Mononuclear cell (primary cell): ENCODE results near the gene NBPF9. TPM values are rescaled to one million over a fixed set of nuclear protein-coding genes. Genes with fewer than 3 reads are reported as not detected.
"Not testable (repeated sequence)": the region's sequence is repeated elsewhere in the genome, so short reads cannot be mapped to it uniquely, and the experiment has no call there.

Source experiments
- H3K27me3 ChIP-seq: 2 replicates; pipeline ENCODE4 v1.6.0; 2011; ENCODE audit warnings: low read length, control low read depth; ENCODE audit not compliant: insufficient read depth
- H3K4me1 ChIP-seq: 2 replicates; pipeline ENCODE4 v1.5.1; 2011; ENCODE audit warnings: mild to moderate bottlenecking, low read length, control low read depth; ENCODE audit not compliant: insufficient read depth
- H3K4me3 ChIP-seq: 2 replicates; pipeline ENCODE4 v1.5.1; 2011; ENCODE audit warnings: mild to moderate bottlenecking, low read length, moderate library complexity
- H3K9me3 ChIP-seq: 2 replicates; pipeline ENCODE4 v1.5.1; 2011; ENCODE audit warnings: low read depth, mild to moderate bottlenecking, control low read depth, low read length
- total RNA-seq: library from RNA; depleted of rRNA; stranded (reverse); fragments of >200 nt; gene quantifications from one replicate; pipeline ENCODE4 v1.2.3, GENCODE V29; 2012

The NBPF9 gene, protein sequence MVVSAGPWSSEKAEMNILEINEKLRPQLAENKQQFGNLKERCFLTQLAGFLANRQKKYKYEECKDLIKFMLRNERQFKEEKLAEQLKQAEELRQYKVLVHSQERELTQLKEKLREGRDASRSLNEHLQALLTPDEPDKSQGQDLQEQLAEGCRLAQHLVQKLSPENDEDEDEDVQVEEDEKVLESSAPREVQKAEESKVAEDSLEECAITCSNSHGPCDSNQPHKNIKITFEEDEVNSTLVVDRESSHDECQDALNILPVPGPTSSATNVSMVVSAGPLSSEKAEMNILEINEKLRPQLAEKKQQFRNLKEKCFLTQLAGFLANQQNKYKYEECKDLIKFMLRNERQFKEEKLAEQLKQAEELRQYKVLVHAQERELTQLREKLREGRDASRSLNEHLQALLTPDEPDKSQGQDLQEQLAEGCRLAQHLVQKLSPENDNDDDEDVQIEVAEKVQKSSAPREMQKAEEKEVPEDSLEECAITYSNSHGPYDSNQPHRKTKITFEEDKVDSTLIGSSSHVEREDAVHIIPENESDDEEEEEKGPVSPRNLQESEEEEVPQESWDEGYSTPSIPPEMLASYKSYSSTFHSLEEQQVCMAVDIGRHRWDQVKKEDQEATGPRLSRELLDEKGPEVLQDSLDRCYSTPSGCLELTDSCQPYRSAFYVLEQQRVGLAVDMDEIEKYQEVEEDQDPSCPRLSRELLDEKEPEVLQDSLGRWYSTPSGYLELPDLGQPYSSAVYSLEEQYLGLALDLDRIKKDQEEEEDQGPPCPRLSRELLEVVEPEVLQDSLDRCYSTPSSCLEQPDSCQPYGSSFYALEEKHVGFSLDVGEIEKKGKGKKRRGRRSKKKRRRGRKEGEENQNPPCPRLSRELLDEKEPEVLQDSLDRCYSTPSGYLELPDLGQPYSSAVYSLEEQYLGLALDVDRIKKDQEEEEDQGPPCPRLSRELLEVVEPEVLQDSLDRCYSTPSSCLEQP (N-terminal part only)
- 24.5 TPM for total RNA-seq

DNA sequence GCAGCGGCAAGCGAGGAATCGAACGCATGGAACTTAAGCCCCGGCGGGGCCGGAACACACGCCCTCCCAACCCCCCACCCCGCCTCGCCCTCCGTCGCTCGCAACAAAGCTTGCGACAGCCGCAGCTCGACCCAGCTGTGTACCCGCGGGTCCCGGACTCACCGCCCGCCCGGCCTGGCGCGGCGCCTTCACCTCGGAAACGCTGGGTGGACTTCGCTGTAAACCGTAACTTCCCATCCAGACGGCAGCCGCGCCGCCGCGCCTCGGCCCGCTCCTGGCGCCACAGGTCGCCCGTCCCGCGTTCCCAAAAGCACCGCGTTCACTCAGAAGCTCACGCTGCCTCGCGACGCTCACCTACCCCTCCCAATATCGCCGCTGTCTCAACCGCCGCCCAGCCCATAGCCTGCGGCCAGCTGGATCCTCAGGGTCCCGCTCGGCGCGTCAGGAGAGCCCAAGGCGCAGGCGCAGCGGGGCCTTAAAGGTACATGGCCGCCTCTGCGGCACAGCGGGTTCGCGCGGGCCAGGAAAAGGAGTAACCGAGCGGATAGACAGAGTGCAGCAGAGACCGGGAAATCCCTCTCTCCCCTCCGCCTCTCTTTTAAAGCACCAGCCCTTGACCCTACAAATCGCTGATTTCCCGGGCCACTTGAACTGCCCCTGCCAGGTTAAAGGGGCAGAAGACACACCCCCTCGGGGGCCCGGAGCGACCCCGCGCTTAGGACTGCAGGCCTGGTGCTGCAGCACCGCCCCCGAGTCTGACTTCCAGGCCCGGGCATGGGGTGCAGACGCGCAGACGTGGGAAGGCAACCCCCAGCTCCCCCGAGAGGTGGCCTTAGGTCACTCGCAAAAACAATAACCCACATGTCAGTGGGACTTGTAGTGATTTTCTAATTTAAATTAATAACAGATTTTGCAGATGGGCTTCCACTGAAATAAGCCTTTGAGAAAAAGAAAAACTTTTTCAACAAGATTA is at the start of gene NBPF9:
NBPF9 (minus strand) TSS at position 443 of the 973 bp plus-strand sequence. CDS start 21,412 bp downstream, outside the sequence.
- H3K9me3 ChIP-seq, H3K27me3 ChIP-seq, H3K4me1 ChIP-seq: not testable (repeated sequence)
- peak within 1 kb of the TSS; percentile 36 for H3K4me3 ChIP-seq

DNA sequence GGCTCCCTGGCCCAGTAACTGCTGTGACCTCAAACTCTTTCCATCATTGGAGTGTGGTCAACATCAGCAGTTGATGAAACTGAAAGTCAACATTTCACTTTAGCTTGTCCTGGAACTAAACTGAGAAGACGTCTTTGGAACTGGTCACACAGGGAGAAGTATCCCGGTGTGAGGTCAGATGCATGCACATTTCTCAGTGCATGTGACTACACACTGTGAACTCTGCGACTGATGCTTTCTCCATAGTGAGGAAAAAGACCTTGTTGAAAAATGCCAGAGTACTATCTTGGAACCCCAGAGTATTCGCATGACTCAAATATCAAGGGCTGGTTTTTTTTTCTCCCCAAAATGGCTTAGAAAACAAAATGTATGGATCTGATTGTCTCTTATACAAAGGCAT is 46.6 kb upstream of the NBPF9 start:
- not testable (repeated sequence) for H3K27me3 ChIP-seq, H3K9me3 ChIP-seq, H3K4me1 ChIP-seq, H3K4me3 ChIP-seq

DNA sequence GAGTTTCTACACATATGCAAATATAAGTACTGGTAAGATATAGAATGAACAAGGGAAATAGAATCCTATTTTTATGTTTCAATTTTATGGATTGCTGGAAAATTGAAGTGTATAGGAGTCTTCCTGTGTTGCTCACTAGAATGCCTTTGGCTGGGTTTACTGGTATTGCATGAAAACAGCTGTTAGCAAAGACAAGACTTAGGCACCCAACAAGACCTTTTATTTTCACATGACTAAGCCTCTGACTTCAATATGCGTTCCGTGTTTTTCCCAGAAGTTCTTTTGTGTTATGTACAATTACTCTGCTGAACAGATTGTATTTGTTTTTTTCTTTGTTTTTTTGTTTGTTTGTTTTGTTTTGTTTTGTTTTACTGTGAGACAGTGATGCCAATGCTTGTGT is 34.2 kb upstream of the NBPF9 start:
- H3K4me1 ChIP-seq, H3K9me3 ChIP-seq, H3K27me3 ChIP-seq, H3K4me3 ChIP-seq: not testable (repeated sequence)

DNA sequence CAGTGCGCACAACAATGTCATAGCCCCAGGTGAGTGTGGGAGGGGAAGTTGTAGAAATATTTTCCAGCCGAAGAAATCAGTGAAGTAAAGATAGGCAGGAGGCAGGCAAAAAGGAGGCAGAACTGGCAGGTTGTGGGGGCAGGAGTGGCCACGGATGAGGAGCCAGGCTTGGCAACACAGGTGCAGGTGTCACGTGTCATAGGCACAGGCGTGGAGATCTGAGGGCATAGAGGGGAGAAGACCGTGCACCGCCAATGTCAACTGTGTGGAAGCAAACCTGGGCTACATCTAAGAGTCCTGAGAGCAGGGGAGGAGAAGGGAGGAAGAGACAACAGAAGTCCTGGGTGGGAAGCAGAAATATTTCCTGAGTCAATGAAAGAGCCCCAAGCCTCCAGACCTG is 27.6 kb upstream of the NBPF9 start:
- H3K9me3 ChIP-seq, H3K27me3 ChIP-seq, H3K4me3 ChIP-seq, H3K4me1 ChIP-seq: not testable (repeated sequence)

DNA sequence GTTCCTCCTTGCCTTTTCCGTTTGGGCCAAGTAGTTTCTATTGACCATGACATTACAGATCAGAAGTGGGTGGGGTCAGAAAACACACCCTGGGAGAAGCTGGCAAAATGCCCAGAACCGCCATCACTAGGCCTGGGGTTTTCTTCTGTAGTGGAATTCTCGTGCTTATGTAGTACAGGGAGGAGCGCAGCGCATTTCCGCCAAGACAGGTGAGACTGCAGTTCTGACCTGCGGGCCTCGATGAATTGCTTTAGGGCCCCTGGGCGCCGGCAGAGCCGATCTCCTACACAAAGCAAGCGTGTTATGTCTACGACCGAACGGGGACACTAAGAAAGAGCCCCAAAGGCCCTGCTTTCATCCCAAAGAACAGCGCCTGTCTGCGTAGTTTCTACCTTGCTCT is 25.9 kb upstream of the NBPF9 start:
- not testable (repeated sequence) for H3K27me3 ChIP-seq, H3K4me3 ChIP-seq, H3K4me1 ChIP-seq, H3K9me3 ChIP-seq

DNA sequence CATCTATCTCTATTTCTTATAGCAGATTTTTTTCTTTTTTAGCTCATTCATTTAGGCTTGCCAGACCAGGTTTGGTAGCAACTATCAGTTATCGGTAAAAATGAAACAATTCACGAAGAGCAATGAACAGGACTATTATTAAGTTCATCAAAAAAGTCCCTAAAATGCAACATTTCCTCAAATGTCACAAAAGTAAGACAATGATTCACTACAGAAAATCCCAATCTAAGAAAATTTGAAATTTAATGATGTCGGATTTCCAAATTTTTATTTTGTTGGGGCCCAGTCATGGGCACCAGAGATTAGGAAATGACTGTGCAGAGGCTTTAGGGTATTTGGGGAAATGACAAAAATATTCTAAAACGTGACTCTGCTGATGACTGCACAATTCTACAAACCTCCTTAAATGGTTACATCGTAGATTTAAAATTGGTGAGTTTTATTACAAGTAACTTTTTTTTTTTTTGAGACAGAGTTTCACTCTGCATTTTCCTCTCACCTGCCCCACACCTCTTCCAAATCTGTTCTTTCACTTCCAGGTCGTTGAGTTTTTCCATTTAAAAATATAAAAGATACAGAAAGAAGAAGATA is 23.3 kb upstream of the NBPF9 start:
- not testable (repeated sequence) for H3K4me1 ChIP-seq, H3K9me3 ChIP-seq, H3K4me3 ChIP-seq, H3K27me3 ChIP-seq

DNA sequence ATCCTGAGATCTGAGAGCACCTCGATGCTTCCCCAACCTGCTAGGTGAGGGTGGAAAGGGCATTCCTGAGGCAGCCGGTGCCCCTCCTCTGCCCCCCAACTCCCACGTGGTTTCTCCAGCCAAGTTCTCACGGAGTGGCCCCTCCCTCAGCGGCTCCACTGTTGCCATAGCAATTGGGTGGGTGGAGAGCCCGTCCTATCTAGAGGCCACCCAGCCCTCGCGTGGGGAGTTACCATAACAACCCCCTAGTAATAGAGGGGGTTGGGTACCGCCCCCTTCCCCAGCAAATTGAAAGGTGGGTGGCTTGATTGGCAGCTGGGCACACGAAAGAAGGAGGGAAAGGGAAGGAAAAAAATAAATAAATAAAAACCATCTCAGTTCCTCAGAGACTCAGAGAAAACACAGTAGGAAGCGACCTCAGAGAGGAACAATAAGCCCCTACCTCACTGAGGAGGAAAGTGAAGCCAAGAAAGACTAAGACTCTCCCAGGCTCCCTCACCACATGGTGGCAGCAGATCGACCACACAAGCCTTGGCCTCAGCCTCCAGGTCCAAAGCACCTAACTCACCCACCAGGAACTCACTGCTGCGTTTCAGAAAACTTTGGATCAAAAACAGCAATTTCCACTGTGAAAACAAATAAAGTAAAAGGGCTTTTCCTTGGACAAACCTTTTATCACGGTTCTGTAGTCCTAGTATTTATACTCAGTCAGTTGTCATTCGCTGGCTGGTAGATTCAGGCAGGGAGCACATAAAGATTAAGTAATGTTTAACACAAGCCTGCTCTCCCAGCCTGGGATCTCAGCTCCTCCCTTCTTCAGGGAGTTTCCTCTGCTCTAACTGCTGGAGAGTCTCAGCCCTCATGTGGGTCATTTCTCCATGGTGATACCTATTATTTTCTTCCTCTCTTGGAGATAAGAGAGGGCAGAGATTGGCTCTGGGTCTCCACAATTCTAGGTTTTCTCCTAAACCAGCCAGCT is 20.9 kb upstream of the NBPF9 start:
- H3K27me3 ChIP-seq, H3K9me3 ChIP-seq, H3K4me1 ChIP-seq, H3K4me3 ChIP-seq: not testable (repeated sequence)

DNA sequence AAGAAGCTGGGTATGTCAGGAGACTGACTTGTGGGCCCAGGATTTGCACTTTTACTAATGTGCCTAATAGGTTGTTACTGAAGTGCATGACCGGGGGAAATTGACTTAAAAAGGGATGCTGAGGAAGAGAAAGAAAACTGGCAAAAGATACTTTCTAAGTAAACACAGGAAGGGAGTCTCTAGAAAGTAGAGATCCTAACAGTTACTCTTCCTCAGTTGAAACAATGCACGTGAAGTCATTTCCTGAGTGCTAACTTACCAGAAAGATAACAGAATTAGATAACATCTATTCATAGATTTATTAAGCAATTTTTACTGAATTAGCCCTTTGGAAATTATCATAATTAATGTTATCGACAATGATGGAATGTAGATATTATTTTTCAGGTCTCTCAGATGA is 9.5 kb upstream of the NBPF9 start:
- not testable (repeated sequence) for H3K4me3 ChIP-seq, H3K27me3 ChIP-seq, H3K4me1 ChIP-seq, H3K9me3 ChIP-seq

DNA sequence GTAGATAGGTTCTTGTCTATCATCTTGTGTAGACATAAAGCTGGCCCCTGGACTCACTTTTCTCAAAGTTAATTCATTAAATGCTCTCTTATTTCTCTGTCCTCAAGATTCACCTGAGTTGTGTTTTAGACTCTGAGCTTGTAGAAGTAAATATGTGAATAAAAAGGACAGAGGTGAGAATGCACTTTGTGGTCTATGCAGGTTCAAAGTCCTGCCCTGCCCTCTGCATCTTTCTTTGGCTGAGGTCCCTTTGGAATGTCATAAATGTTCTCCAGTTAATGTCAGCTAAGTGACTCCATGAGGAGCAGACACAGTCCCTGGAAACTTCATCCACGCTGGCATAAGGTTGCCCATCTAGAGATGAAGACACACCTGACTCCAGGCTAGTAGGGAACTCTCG is 7.0 kb upstream of the NBPF9 start:
- not testable (repeated sequence) for H3K4me1 ChIP-seq, H3K4me3 ChIP-seq

DNA sequence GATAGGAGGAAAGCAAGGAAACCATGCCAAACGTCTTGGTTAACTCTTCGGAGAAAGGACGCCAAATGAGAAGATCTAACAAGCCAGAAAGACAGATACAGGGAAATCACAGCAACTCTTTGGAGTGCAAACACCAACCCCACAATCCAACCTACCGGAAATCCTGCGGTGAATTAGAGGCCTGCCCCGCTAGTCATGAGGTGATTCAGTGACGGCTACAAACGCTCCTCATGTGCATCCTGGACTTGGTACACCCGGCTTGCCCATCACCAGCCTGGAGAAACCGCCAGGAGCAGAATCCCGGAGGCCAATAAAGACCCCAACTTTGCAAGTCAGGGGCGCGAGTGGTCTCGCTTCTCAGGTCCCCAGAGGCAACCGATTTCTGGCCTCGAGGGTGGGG is 777 bp downstream of the NBPF9 start:
- H3K9me3 ChIP-seq, H3K27me3 ChIP-seq, H3K4me3 ChIP-seq, H3K4me1 ChIP-seq: not testable (repeated sequence)

More for the DNA sequence above, 7.0 kb upstream of the NBPF9 start:
- not testable (repeated sequence) for H3K27me3 ChIP-seq, H3K9me3 ChIP-seq

DNA sequence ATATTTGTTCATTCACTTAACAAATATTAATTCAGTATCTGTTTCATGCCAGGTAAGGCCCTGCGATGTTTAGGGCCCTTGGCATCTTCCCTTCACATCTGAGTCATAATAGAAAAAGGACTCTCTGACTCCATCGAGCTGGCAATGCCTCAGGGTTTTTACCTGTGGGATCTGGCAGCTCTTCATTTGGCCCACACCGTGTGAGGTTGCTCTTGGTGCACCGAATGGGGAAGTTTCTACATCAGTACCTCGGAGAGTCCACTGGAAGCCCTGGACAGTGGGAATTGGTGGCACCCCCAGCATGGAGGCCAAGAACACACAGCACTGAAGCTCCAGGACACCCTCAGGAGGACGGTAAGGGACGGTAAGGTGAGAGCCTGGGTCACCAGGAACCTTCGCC is 5.1 kb downstream of the NBPF9 start:
- not testable (repeated sequence) for H3K9me3 ChIP-seq, H3K4me3 ChIP-seq, H3K4me1 ChIP-seq, H3K27me3 ChIP-seq

DNA sequence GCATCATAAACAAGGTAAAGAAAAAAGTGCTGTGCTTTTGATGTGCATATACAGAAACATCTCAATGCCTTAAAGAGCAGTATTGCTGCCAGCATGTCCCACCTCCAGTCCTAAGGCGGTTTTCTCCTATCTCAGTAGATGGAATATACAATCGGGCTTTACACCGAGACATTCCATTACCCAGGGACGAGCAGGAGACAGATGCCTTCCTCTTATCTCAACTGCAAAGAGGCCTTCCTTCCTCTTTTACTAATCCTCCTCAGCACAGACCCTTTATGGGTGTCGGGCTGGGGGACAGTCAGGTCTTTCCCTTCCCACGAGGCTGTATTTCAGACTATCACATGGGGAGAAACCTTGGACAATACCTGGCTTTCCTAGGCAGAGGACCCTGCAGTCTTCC is 10.2 kb downstream of the NBPF9 start:
- not testable (repeated sequence) for H3K4me1 ChIP-seq, H3K4me3 ChIP-seq, H3K27me3 ChIP-seq, H3K9me3 ChIP-seq

DNA sequence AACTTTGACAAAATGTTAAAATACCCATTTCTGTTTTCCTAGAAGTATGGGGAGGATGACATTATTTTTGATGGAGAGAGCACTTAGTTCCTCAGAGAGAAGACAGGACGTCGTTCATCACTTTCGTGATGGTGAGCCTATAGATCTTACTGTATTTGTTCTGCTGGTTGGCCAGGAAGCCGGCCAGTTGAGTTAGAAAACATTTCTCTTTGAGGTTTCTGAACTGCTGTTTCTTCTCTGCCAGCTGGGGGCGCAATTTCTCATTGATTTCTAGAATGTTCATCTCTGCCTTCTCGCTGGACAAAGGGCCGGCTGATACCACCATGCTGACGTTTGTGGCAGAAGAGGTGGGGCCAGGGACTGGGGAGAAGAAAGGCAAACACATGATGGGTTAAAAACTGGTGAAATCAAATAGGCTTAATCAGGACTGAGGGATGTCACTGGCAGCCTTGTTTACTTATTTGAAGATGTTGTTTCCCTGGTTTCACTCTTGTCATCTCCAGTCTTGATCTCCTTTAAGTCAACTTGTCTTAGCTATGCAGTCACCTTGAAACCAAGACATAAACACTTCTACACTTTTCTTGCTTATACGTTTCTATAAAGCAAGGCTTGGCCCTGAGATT is 27.7 kb downstream of the NBPF9 start:
- H3K9me3 ChIP-seq, H3K27me3 ChIP-seq, H3K4me3 ChIP-seq, H3K4me1 ChIP-seq: not testable (repeated sequence)
